Panc1 (cell line): ENCODE data around the gene LDB2. TPM values are rescaled to one million over a fixed set of nuclear protein-coding genes. Genes with fewer than 3 reads are reported as not detected.

Experiments used
- ATAC-seq: fragments of 200-7000 bp; cut with Tn5 transposase; 2 replicates; pipeline ENCODE4 v1.9.1; 2020; ENCODE audit warnings: mild to moderate bottlenecking, moderate library complexity
- BruUV-seq: library from RNA; stranded (reverse); fragments of 400-500 nt; replicated peaks from 2 replicates; lab custom pipeline; 2021; lab: Mats Ljungman, UMichigan
- CTCF ChIA-PET: fragments of 300-600 bp; sonication (Branson Sonifier 250); formaldehyde crosslinking; loops from one replicate; lab custom pipeline; 2022; ENCODE audit warnings: antibody characterized with exemption; lab: Charles Lee
- POLR2A ChIA-PET: fragments of 300-600 bp; sonication (Branson Sonifier 250); formaldehyde crosslinking; loops from one replicate; lab custom pipeline; 2022; ENCODE audit warnings: antibody characterized with exemption; lab: Charles Lee
- DNase-seq: peaks from one replicate; pipeline ENCODE4 v3.0.0-alpha.2; 2010; ENCODE audit warnings: low read depth, low spot score
- H3K27ac ChIP-seq: 2 replicates; pipeline ENCODE4 v1.5.1; 2011; ENCODE audit warnings: mild to moderate bottlenecking, low read length, inconsistent platforms
- H3K27me3 ChIP-seq: fragments of 200-500 bp; sonication (Bioruptor generic); 2 replicates; pipeline ENCODE4 v1.6.0; 2014; ENCODE audit warnings: low read length, inconsistent platforms; ENCODE audit not compliant: control insufficient read depth, insufficient read depth
- H3K36me3 ChIP-seq: fragments of 200-500 bp; sonication (Bioruptor generic); 2 replicates; pipeline ENCODE4 v1.5.1; 2014; ENCODE audit warnings: inconsistent platforms, mild to moderate bottlenecking, low read length, moderate library complexity; ENCODE audit not compliant: control insufficient read depth, insufficient read depth
- H3K4me1 ChIP-seq: 2 replicates; pipeline ENCODE4 v1.5.1; 2011; ENCODE audit warnings: inconsistent platforms, mild to moderate bottlenecking, low read length, moderate library complexity; ENCODE audit not compliant: control insufficient read depth, insufficient read depth
- H3K4me3 ChIP-seq, 2 experiments: 2 replicates each; pipeline ENCODE4 v1.5.1; 2011 to 2012; ENCODE audit warnings: low read depth in 2 of 2, low read length in 2 of 2, mild to moderate bottlenecking in 2 of 2, inconsistent platforms in 1 of 2, moderate library complexity in 1 of 2
- H3K9me3 ChIP-seq: fragments of 200-500 bp; sonication (Bioruptor generic); 2 replicates; pipeline ENCODE4 v1.5.1; 2014; ENCODE audit warnings: low read depth, mild to moderate bottlenecking, inconsistent platforms, low read length, moderate library complexity; ENCODE audit not compliant: control insufficient read depth, insufficient read depth
- POLR2AphosphoS5 ChIP-seq: IDR thresholded peaks from 2 replicates; pipeline ENCODE4 v1.6.1; 2012; ENCODE audit warnings: mild to moderate bottlenecking, low read depth, low read length, moderate library complexity
- SIN3A ChIP-seq: IDR thresholded peaks from 2 replicates; pipeline ENCODE4 v1.6.1; 2012; ENCODE audit warnings: low read depth, mild to moderate bottlenecking, low read length, moderate library complexity, borderline replicate concordance; ENCODE audit not compliant: insufficient read depth
- TCF7L2 ChIP-seq: IDR thresholded peaks from 2 replicates; pipeline ENCODE4 v1.6.1; 2011; ENCODE audit warnings: mild to moderate bottlenecking, low read depth, low read length, inconsistent platforms
- in situ Hi-C: cut with HindIII; loops from 2 replicates; pipeline ENCODE4 v1.10.0; 2016; ENCODE audit warnings: low sequenced_read_pairs, low pct_unique_long_range_greater_than_20kb
- intact Hi-C: fragments of 100-400 bp; cut with micrococcal nuclease; formaldehyde crosslinking; loops from one replicate; pipeline ENCODE4 v1.10.0; 2022; ENCODE audit not compliant: unreplicated experiment
- total RNA-seq: library from RNA; stranded (reverse); gene quantifications from one replicate; pipeline ENCODE4 v1.2.1, GENCODE V29; 2021; ENCODE audit not compliant: unreplicated experiment
- TF ChIP-seq, protein P1 (sequence below), 2 experiments: IDR thresholded peaks; 2 replicates each; pipeline ENCODE4 v1.6.1; 2011 to 2012; ENCODE audit warnings: low read depth in 2 of 2, control low read depth in 1 of 2, low read length in 1 of 2, mild to moderate bottlenecking in 1 of 2, moderate library complexity in 1 of 2; ENCODE audit not compliant: insufficient read depth in 1 of 2
- TF ChIP-seq, protein P2 (sequence below): fragments of 450-650 bp; IDR thresholded peaks from 2 replicates; pipeline ENCODE4 v1.5.1; 2017; ENCODE audit warnings: mild to moderate bottlenecking

The LDB2 gene
- total RNA-seq, 1 experiment from 2014 or later, result not detected

DNA sequence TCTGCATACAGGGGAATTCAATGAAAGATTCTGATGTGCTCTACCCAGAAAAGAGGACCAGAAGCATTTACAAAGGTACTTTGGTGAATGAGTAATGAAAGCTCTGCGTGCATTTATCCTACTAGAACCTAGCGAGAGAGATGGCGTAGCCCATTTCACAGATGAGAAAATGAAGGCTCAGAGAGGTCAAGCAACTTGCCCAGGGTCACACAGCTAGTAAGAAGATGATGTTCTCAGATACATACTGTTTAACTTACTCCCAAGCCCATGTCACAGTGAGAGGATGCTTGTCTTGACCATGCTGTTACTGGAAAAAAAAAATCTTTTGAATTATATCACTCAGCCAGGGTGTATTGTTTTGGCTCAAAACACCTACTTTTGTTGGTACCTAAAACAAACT, 317.3 kb downstream of the LDB2 start:
- in situ Hi-C loops, result no loop called here
- H3K4me1 ChIP-seq, result no peaks in the 10 kb centered on the region
- no peaks in the 10 kb centered on the region for H3K9me3 ChIP-seq
- no peaks in the 10 kb centered on the region for H3K36me3 ChIP-seq
- H3K4me3 ChIP-seq, result no peak overlapping the region
- no peak for DNase-seq
- H3K27ac ChIP-seq, result no peak overlapping the region
- CTCF ChIA-PET, result no interaction called here
- TF ChIP-seq, protein P1, sequence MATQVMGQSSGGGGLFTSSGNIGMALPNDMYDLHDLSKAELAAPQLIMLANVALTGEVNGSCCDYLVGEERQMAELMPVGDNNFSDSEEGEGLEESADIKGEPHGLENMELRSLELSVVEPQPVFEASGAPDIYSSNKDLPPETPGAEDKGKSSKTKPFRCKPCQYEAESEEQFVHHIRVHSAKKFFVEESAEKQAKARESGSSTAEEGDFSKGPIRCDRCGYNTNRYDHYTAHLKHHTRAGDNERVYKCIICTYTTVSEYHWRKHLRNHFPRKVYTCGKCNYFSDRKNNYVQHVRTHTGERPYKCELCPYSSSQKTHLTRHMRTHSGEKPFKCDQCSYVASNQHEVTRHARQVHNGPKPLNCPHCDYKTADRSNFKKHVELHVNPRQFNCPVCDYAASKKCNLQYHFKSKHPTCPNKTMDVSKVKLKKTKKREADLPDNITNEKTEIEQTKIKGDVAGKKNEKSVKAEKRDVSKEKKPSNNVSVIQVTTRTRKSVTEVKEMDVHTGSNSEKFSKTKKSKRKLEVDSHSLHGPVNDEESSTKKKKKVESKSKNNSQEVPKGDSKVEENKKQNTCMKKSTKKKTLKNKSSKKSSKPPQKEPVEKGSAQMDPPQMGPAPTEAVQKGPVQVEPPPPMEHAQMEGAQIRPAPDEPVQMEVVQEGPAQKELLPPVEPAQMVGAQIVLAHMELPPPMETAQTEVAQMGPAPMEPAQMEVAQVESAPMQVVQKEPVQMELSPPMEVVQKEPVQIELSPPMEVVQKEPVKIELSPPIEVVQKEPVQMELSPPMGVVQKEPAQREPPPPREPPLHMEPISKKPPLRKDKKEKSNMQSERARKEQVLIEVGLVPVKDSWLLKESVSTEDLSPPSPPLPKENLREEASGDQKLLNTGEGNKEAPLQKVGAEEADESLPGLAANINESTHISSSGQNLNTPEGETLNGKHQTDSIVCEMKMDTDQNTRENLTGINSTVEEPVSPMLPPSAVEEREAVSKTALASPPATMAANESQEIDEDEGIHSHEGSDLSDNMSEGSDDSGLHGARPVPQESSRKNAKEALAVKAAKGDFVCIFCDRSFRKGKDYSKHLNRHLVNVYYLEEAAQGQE (IDR thresholded peaks at IDR 0.05; ENCODE audit: insufficient read depth in 1 of 2, low read depth in 2 of 2, low read length in 1 of 2), result no peak
- TF ChIP-seq TCF7L2, result no peak
- TF ChIP-seq, protein P2, sequence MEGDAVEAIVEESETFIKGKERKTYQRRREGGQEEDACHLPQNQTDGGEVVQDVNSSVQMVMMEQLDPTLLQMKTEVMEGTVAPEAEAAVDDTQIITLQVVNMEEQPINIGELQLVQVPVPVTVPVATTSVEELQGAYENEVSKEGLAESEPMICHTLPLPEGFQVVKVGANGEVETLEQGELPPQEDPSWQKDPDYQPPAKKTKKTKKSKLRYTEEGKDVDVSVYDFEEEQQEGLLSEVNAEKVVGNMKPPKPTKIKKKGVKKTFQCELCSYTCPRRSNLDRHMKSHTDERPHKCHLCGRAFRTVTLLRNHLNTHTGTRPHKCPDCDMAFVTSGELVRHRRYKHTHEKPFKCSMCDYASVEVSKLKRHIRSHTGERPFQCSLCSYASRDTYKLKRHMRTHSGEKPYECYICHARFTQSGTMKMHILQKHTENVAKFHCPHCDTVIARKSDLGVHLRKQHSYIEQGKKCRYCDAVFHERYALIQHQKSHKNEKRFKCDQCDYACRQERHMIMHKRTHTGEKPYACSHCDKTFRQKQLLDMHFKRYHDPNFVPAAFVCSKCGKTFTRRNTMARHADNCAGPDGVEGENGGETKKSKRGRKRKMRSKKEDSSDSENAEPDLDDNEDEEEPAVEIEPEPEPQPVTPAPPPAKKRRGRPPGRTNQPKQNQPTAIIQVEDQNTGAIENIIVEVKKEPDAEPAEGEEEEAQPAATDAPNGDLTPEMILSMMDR, result no peak
- no peak for TF ChIP-seq POLR2AphosphoS5
- no peak for TF ChIP-seq SIN3A
- no peaks in the 10 kb centered on the region for H3K27me3 ChIP-seq
- intact Hi-C loops, result no loop called here
- no TSS peak for BruUV-seq
- no peak for ATAC-seq
- POLR2A ChIA-PET, result no interaction called here

DNA sequence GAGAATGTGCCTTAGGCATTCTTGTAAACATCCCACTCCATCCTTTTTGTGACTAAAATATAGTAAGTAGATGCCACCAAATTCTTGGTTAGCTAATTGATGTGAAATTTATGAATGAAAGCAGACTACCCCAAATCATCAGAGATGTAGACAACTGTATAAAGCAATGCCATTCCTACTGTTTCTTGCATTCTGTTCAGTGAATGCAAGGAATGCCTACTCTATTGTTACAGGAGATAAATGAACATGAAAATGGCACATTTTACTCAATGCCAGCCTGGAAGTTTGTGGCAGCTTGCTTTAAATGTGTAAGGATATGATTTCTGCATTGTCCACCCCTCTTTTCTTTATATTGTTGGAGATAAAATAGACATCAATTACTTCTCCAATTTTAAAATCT, 317.9 kb downstream of the LDB2 start:
- H3K4me1 ChIP-seq, result no peaks in the 10 kb centered on the region
- in situ Hi-C loops, result no loop called here
- no peaks in the 10 kb centered on the region for H3K36me3 ChIP-seq
- ATAC-seq, result no peak
- H3K27me3 ChIP-seq, result no peaks in the 10 kb centered on the region
- H3K4me3 ChIP-seq, result no peak overlapping the region
- no peak for DNase-seq
- H3K27ac ChIP-seq, result no peak overlapping the region
- CTCF ChIA-PET, result no interaction called here
- BruUV-seq, result no TSS peak
- TF ChIP-seq POLR2AphosphoS5, result no peak
- no peak for TF ChIP-seq SIN3A
- TF ChIP-seq, protein P1 (IDR thresholded peaks at IDR 0.05; ENCODE audit: insufficient read depth in 1 of 2, low read depth in 2 of 2, low read length in 1 of 2), result no peak
- TF ChIP-seq, protein P2, result no peak
- no peak for TF ChIP-seq TCF7L2
- POLR2A ChIA-PET, result no interaction called here
- no peaks in the 10 kb centered on the region for H3K9me3 ChIP-seq
- intact Hi-C loops, result no loop called here
